Neural crest cell (in vitro differentiated cells): ENCODE data around the gene SUZ12. TPM values are rescaled to one million over a fixed set of nuclear protein-coding genes. Genes with fewer than 3 reads are reported as not detected.
"Not testable (repeated sequence)": the region's sequence is repeated elsewhere in the genome, so short reads cannot be mapped to it uniquely, and the experiment has no call there.

ENCODE experiments used
- DNase-seq: peaks from one replicate; pipeline ENCODE4 v3.0.0; 2021; ENCODE audit warnings: low read depth, mixed read lengths, low spot score
- H3K27ac Mint-ChIP-seq: one replicate; pipeline ENCODE4 v1.8.0; 2021; ENCODE audit warnings: mild to moderate bottlenecking, mixed read lengths; ENCODE audit not compliant: unreplicated experiment
- H3K27me3 Mint-ChIP-seq: 2 replicates; pipeline ENCODE4 v1.8.0; 2021; ENCODE audit warnings: low read depth, mild to moderate bottlenecking, mixed read lengths
- H3K36me3 Mint-ChIP-seq: 2 replicates; pipeline ENCODE4 v1.8.0; 2021; ENCODE audit warnings: low read depth, mild to moderate bottlenecking, mixed read lengths
- H3K4me1 Mint-ChIP-seq: 2 replicates; pipeline ENCODE4 v1.8.0; 2021; ENCODE audit warnings: mixed read lengths
- H3K4me3 Mint-ChIP-seq: one replicate; pipeline ENCODE4 v1.8.0; 2021; ENCODE audit warnings: mild to moderate bottlenecking, mixed read lengths
- H3K9me3 Mint-ChIP-seq: 2 replicates; pipeline ENCODE4 v1.8.0; 2021; ENCODE audit warnings: mixed read lengths
- CTCF ChIP-seq: fragments of 200-600 bp; sonication (generic); conservative IDR thresholded peaks from 2 replicates; pipeline ENCODE4 v1.5.0; 2021; ENCODE audit warnings: antibody characterized with exemption, mild to moderate bottlenecking
- total RNA-seq: library from RNA; stranded (reverse); gene quantifications from 2 replicates; pipeline ENCODE4 v1.2.1, GENCODE V29; 2021

Gene SUZ12
- total RNA-seq, 1 donor from 2014 or later = 40.2 TPM

DNA sequence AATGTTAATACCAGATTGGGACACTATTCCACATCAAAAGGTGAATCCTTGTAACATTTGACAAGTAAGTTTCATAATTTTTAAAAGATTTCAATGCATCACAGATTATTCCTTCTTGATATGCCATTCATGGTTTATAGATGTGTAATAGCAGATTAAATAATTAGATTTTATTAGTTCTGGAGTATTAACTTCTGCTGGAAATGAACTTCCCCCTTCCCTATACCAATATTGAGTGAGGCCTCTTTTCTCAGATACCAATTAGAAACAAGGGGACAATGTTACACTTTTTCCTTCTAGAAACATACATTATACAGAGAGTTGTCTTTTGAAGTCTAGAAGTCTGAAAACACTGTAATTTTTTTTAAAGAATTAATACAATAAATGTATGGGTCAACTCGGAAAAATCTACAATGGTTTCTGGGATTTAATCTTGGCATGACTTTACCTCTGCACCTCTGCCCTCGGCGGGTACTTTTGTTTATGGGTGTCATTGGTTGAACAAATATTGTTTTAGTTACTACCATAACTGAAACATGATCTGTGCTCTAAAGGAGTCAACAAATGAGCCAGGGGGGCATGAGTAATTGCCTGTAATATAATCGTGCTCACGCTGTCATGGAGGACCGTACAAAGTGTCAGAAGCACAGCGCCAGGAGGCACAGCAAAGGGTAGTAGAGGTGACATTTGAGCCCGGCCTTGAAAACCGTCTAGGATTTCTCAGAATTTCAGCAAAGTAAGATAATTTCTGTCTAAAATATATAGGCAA is 78.6 kb downstream of the SUZ12 start:
- H3K27me3 Mint-ChIP-seq = no peaks in the 10 kb centered on the region
- no peak overlapping the region for H3K4me3 Mint-ChIP-seq
- DNase-seq = no peak
- no peak overlapping the region for H3K27ac Mint-ChIP-seq
- TF ChIP-seq CTCF = no peak
- peaks cover 21% of the 10 kb centered on the region for H3K4me1 Mint-ChIP-seq
- peaks cover 11% of the 10 kb centered on the region for H3K36me3 Mint-ChIP-seq
- H3K9me3 Mint-ChIP-seq = no peaks in the 10 kb centered on the region

DNA sequence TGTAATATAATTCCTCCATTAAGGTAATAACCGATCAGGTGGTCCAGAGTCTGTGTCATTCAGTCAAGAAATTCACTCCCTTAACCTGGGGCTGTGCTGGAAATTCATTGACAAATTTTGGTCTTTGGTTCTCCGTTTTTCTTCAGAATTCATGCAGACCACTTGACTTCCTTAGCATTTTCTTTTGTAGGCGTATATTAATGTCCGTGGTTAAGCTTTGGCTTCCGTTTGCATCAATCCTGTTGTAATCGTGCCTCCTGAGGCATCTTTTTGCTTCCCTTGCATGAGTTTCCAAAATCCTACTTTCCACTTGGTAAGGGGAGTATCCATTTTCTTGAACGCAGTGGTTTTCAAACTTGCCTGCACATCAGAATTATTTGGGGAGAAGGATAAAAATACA is 79.4 kb downstream of the SUZ12 start:
- Mint-ChIP-seq H3K27me3 (no peaks in the 10 kb centered on the region), H3K36me3 (peaks cover 11% of the 10 kb centered on the region), H3K4me1 (peaks cover 17% of the 10 kb centered on the region), H3K4me3 (no peak overlapping the region), H3K27ac (no peak overlapping the region), H3K9me3 (no peaks in the 10 kb centered on the region)
- no peak for DNase-seq
- TF ChIP-seq CTCF = no peak

DNA sequence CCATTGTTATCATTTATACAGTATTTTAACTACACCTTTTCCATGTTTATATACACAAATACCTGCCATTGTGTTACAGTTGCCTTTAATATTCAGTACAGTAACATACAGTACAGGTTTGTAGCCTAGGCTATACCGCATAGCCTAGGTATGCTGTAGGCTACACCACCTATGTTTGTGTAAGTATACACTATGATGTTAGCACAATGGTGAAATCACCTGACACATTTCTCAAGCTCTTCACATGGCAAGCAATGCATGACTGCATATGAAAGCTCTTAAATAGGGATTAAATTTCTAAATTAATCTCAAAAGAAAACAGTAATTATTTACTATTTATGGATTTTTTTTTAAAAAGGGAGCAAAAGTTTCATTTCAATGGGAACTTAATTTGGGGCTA is 82.4 kb downstream of the SUZ12 start:
- Mint-ChIP-seq H3K4me3 (no peak overlapping the region), H3K27me3 (no peaks in the 10 kb centered on the region), H3K27ac (no peak overlapping the region), H3K36me3 (peaks cover 11% of the 10 kb centered on the region), H3K4me1 (peaks cover 17% of the 10 kb centered on the region), H3K9me3 (no peaks in the 10 kb centered on the region)
- TF ChIP-seq CTCF = no peak
- no peak for DNase-seq

- Mint-ChIP-seq H3K36me3 (peaks cover 11% of the 10 kb centered on the region), H3K4me1 (peaks cover 17% of the 10 kb centered on the region), H3K9me3 (no peaks in the 10 kb centered on the region), H3K27ac (no peak overlapping the region), H3K4me3 (no peak overlapping the region), H3K27me3 (no peaks in the 10 kb centered on the region)
- no peak for DNase-seq
- no peak for TF ChIP-seq CTCF
Measured at GRCh38 chr17:32020943-32021614, 84.3 kb downstream of the SUZ12 start.

DNA sequence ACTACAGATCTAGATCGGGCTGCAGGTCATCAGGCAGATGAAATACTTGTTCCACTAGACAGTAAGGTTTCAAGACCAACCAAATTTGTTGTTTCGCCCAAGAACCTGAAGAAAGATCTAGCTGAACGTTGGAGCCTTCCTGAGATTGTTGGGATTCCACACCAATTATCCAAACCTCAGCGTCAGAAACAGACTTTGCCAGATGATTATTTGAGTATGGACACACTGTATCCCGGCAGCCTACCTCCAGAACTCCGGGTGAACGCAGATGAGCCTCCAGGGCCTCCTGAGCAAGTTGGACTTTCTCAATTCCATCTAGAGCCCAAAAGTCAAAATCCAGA is 84.8 kb downstream of the SUZ12 start:
- no peak overlapping the region for H3K27ac Mint-ChIP-seq
- no peak for TF ChIP-seq CTCF
- H3K27me3 Mint-ChIP-seq = no peaks in the 10 kb centered on the region
- H3K9me3 Mint-ChIP-seq = no peaks in the 10 kb centered on the region
- DNase-seq = no peak
- peaks cover 17% of the 10 kb centered on the region for H3K4me1 Mint-ChIP-seq
- peaks cover 11% of the 10 kb centered on the region for H3K36me3 Mint-ChIP-seq
- no peak overlapping the region for H3K4me3 Mint-ChIP-seq

DNA sequence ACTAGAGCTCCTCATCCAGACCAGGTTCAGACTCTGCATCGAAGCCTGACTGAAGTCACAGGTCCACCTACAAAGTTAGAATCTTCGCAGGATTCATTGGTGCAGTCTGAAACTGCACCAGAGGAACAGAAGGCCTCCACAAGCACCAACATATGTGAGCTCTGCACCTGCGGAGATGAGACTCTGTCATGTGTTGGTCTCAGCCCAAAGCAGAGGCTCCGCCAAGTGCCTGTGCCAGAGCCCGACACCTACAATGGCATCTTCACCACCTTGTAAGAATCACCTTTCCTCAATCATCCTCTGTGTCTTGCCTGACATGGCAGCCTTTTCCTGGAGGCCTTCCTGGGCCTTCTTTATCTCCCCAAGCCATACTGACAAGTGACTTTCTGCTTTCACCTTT is 85.7 kb downstream of the SUZ12 start:
- H3K27ac Mint-ChIP-seq, H3K27me3 Mint-ChIP-seq, H3K4me3 Mint-ChIP-seq, H3K4me1 Mint-ChIP-seq, DNase-seq, H3K9me3 Mint-ChIP-seq: not testable (repeated sequence)
- H3K36me3 Mint-ChIP-seq = peaks cover 12% of the 10 kb centered on the region

- not testable (repeated sequence) for H3K4me1 Mint-ChIP-seq, H3K36me3 Mint-ChIP-seq, DNase-seq, H3K9me3 Mint-ChIP-seq, H3K27me3 Mint-ChIP-seq, H3K4me3 Mint-ChIP-seq
- peak overlapping the region; percentile 84 for H3K27ac Mint-ChIP-seq
Measured at GRCh38 chr17:32027271-32027670, 90.5 kb downstream of the SUZ12 start.
